GM23248 (cell line): ENCODE measurements around the gene ANKS1B.

Experiments
- EZH2 ChIP-seq: fragments of 200-600 bp; sonication (generic); IDR thresholded peaks from 2 replicates; pipeline ENCODE4 v1.6.1; 2018; ENCODE audit warnings: antibody characterized with exemption, mild to moderate bottlenecking; ENCODE audit not compliant: insufficient read depth, poor library complexity, severe bottlenecking
- EZH2phosphoT487 ChIP-seq: fragments of 200-600 bp; sonication (generic); IDR thresholded peaks from 2 replicates; pipeline ENCODE4 v1.6.1; 2018; ENCODE audit warnings: antibody characterized with exemption, moderate library complexity, mild to moderate bottlenecking, low read depth; ENCODE audit not compliant: insufficient read depth

DNA sequence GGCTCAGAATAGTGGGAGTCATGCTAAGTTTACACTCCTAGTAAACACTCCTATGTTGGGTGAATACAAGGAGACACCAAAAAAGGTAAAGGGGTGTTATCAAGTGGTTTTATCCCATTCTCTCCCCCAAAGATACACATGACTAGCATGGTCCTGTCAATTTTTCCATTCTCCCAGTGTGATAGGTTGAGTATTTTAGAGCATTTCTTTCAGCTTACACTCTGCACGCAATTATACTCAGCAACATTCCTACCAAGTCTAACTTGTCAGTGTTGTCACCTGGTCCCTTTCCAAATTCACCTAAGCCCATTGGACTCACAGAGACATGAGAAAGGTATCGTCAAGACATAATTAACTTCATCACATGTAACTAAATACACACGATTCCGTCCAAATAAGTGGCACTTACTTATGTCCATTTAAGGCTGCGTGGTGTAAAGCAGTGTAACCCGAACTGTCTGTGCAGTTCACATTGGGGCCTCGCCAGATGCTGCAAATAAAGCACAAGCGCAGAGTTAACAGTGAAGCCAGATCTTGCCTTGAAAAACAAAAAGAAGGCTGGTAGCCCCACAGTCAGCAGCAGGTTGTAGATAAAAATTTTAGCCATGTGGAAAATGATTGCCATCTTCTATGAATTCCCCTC lies 159.7 kb downstream of the ANKS1B start:
- TF ChIP-seq EZH2phosphoT487: no peak
- TF ChIP-seq EZH2: no peak
